HG03469 (cell line): ENCODE results near the gene ADH4.
"Not testable (repeated sequence)": the region's sequence is repeated elsewhere in the genome, so short reads cannot be mapped to it uniquely, and the experiment has no call there.

ENCODE experiments used
- ATAC-seq: cut with Tn5 transposase; IDR thresholded peaks from one replicate; pipeline ENCODE4 v1.9.1; 2021; ENCODE audit warnings: mild to moderate bottlenecking, moderate library complexity, moderate number of reproducible peaks; ENCODE audit not compliant: unreplicated experiment

The ADH4 gene

GRCh38 chr4:99135541-99136162 is 8.4 kb downstream of the ADH4 start:
- no peak for ATAC-seq

GRCh38 chr4:99134586-99134985 is 9.5 kb downstream of the ADH4 start:
- no peak for ATAC-seq

GRCh38 chr4:99131378-99131777 is 12.7 kb downstream of the ADH4 start:
- ATAC-seq = no peak

- ATAC-seq = no peak
Measured at GRCh38 chr4:99126376-99126775, 17.7 kb downstream of the ADH4 start.

- ATAC-seq = no peak
Measured at GRCh38 chr4:99121008-99121407, 23.1 kb downstream of the ADH4 start.

- ATAC-seq = no peak
Measured at GRCh38 chr4:99120501-99120900, 23.6 kb downstream of the ADH4 start.

- ATAC-seq = no peak
Measured at GRCh38 chr4:99117876-99118693, 26.0 kb downstream of the ADH4 start.

GRCh38 chr4:99117122-99117841 is 26.8 kb downstream of the ADH4 start:
- ATAC-seq = not testable (repeated sequence)

- ATAC-seq = not testable (repeated sequence)
Measured at GRCh38 chr4:99109286-99109685, 34.8 kb downstream of the ADH4 start.

GRCh38 chr4:99104153-99104552 is 39.9 kb downstream of the ADH4 start:
- no peak for ATAC-seq

GRCh38 chr4:99103166-99103565 is 40.9 kb downstream of the ADH4 start:
- no peak for ATAC-seq

GRCh38 chr4:99102634-99103033 is 41.5 kb downstream of the ADH4 start:
- no peak for ATAC-seq

GRCh38 chr4:99100876-99101275 is 43.2 kb downstream of the ADH4 start:
- no peak for ATAC-seq

GRCh38 chr4:99099814-99100213 is 44.3 kb downstream of the ADH4 start:
- not testable (repeated sequence) for ATAC-seq

- no peak for ATAC-seq
Measured at GRCh38 chr4:99099311-99099710, 44.8 kb downstream of the ADH4 start.

- ATAC-seq = not testable (repeated sequence)
Measured at GRCh38 chr4:99091841-99092240, 52.3 kb downstream of the ADH4 start.

GRCh38 chr4:99091216-99091575 is 52.9 kb downstream of the ADH4 start:
- no peak for ATAC-seq

- ATAC-seq = no peak
Measured at GRCh38 chr4:99090481-99091215, 53.4 kb downstream of the ADH4 start.

- peak; percentile 82 for ATAC-seq
Measured at GRCh38 chr4:99088481-99089365, 55.4 kb downstream of the ADH4 start, which contains the start of gene ADH5. TSS of gene ADH5 (minus strand) at chr4:99088788. CDS start at chr4:99088700, 88 bp downstream.

- ATAC-seq = peak; percentile 17
Measured at GRCh38 chr4:99088023-99088449, 56.1 kb downstream of the ADH4 start.
